ENCODE measurements around the gene HJURP.

Gene HJURP

DNA sequence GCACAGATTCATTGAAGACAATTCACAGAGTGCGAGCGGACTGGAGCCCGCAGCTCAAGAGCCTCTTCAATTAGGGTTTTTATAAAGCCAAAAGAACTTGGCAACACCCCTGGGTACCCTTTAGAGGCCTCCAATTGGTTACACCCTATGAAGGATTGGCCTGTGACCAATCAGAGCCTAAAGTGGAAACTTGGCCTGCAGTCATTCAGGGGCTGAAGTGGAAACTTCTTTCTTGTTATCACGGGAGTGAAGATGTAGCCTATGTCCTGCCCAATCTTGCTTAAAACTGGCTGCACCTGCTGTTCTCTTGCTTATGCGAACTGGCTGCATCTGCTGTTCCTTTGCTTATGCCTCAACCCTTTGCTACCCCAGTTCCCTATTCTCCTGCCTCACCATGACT lies 1.8 kb upstream of the HJURP start:
- Mint-ChIP-seq H3K9me3 (no peaks in the 10 kb centered on the region), H3K27ac (no peak overlapping the region), H3K36me3 (ENCODE audit: low read depth) (peaks cover 29% of the 10 kb centered on the region), H3K27me3 (peaks cover 3% of the 10 kb centered on the region), H3K4me1 (ENCODE audit: low read depth) (peaks cover 36% of the 10 kb centered on the region), H3K4me3 (no peak overlapping the region)

DNA sequence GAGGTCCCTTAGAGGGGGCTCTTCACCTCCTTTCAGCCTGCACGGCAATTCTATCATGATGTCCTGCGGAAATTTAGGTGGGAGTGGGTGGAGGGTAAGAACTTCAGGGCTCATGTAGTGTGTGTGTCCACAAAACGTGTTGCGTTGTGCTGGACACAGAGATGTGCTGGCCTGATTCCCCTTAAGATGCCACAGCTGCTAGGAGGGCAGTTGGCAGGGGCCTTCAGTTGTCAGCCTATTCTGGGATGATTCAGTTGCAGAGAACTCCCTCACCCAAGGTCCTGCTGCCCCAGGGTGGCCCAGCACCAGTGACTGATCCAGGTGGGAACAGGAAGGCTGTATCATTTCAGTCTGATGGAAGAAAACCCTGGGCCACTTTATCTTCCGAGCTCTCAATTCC lies 1.0 kb upstream of the HJURP start:
- H3K27ac Mint-ChIP-seq: no peak overlapping the region
- H3K4me1 Mint-ChIP-seq (ENCODE audit: low read depth): peaks cover 36% of the 10 kb centered on the region
- peak overlapping the region; percentile 98 for H3K4me3 Mint-ChIP-seq
- peaks cover 37% of the 10 kb centered on the region for H3K36me3 Mint-ChIP-seq (ENCODE audit: low read depth)
- no peaks in the 10 kb centered on the region for H3K9me3 Mint-ChIP-seq
- peaks cover 3% of the 10 kb centered on the region for H3K27me3 Mint-ChIP-seq

- H3K9me3 Mint-ChIP-seq: no peaks in the 10 kb centered on the region
- peaks cover 36% of the 10 kb centered on the region for H3K4me1 Mint-ChIP-seq (ENCODE audit: low read depth)
- peaks cover 49% of the 10 kb centered on the region for H3K36me3 Mint-ChIP-seq (ENCODE audit: low read depth)
- H3K4me3 Mint-ChIP-seq: peak overlapping the region; percentile 98
- H3K27me3 Mint-ChIP-seq: peaks cover 3% of the 10 kb centered on the region
- peak overlapping the region; percentile 98 for H3K27ac Mint-ChIP-seq
Observed at GRCh38 chr2:233853883-233854240, 473 bp downstream of the HJURP start.

DNA sequence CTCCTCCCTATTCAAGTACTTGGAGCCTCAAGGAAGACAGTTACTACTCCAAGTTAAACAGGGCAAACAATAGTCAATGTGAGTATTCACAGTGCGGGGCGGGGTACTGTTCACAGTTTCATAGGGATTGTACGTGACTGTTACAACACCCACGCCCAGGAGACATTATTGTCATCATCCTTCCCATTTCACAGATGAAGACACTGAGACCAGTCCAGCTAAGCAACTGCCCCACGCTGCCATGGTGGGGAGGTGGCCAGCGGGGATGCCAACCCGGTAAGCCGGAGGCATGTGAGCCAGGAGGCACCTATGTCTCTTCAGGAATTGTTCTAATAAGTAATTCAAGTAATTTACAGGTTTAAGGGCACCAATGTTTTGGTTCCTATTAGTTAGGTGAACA lies 982 bp downstream of the HJURP start:
- H3K36me3 Mint-ChIP-seq (ENCODE audit: low read depth): peaks cover 55% of the 10 kb centered on the region
- H3K4me1 Mint-ChIP-seq (ENCODE audit: low read depth): peaks cover 36% of the 10 kb centered on the region
- no peaks in the 10 kb centered on the region for H3K9me3 Mint-ChIP-seq
- H3K4me3 Mint-ChIP-seq: peak overlapping the region; percentile 98
- peak overlapping the region; percentile 71 for H3K27ac Mint-ChIP-seq
- peaks cover 3% of the 10 kb centered on the region for H3K27me3 Mint-ChIP-seq

DNA sequence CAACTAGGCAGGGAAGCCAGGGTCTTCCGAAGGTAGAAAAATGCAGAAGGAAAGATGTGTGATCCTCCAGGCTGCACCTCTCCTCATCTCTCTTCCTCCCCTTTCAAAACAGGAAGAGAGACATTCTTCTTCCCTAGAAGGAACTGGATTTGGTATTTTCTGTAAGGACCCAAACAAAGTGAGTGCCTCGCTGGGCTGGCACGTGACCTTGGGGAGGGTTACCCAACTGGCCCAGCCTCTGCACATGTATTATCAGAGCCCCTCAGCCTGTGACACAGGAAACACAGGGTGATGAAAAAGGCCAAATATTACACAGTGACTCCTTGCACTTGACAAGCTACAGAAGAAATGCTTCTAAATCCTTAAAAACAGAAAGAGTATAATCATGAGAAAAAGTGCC lies 2.3 kb downstream of the HJURP start:
- Mint-ChIP-seq H3K27ac (peak overlapping the region; percentile 67), H3K27me3 (peaks cover 3% of the 10 kb centered on the region), H3K4me1 (ENCODE audit: low read depth) (peaks cover 30% of the 10 kb centered on the region)

GRCh38 chr2:233851169-233851568 lies 3.2 kb downstream of the HJURP start:
- Mint-ChIP-seq H3K4me3 (no peak overlapping the region), H3K36me3 (ENCODE audit: low read depth) (peaks cover 76% of the 10 kb centered on the region), H3K9me3 (no peaks in the 10 kb centered on the region), H3K27me3 (peaks cover 3% of the 10 kb centered on the region), H3K27ac (no peak overlapping the region), H3K4me1 (ENCODE audit: low read depth) (peaks cover 30% of the 10 kb centered on the region)

More for the DNA sequence above, 2.3 kb downstream of the HJURP start:
- Mint-ChIP-seq H3K36me3 (ENCODE audit: low read depth) (peaks cover 68% of the 10 kb centered on the region), H3K4me3 (peak overlapping the region; percentile 98), H3K9me3 (no peaks in the 10 kb centered on the region)

GRCh38 chr2:233850745-233851144 lies 3.6 kb downstream of the HJURP start:
- Mint-ChIP-seq H3K4me1 (ENCODE audit: low read depth) (peaks cover 31% of the 10 kb centered on the region), H3K27ac (no peak overlapping the region), H3K4me3 (no peak overlapping the region), H3K9me3 (no peaks in the 10 kb centered on the region), H3K36me3 (ENCODE audit: low read depth) (peaks cover 79% of the 10 kb centered on the region), H3K27me3 (peaks cover 3% of the 10 kb centered on the region)

DNA sequence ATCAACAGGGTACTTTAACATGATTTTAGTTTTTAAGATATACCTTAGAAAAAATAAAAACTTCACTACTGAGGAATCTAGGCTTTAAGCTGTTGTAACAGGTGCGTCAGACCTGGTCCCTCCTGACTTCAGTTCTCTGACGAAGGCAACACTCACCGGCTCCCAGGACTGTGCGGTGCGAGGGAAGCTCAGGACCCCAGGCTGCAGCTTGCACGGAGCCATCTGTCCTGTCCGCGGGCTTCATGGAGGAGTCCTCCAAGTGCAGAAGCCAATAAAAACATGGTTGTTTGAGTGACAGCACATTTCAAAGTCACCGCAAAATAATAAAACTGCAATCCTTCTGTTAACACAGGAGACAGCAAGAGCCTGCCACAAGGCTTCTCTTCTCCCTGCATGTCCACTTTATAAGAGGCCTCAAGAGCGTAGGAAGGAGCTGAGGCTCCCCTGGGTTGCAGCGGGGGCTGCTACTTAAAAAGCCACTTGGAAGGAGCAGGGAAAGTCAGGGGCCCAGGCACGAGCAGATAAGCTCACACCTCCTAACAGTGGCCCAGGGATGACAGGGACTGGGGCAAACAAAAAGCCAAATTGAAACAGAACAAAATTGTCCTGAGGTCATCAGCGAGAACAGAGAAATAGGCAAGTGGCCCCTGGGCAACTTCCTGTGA lies 4.6 kb downstream of the HJURP start:
- H3K27me3 Mint-ChIP-seq: peaks cover 3% of the 10 kb centered on the region
- H3K27ac Mint-ChIP-seq: no peak overlapping the region
- no peaks in the 10 kb centered on the region for H3K9me3 Mint-ChIP-seq
- peaks cover 22% of the 10 kb centered on the region for H3K4me1 Mint-ChIP-seq (ENCODE audit: low read depth)
- peaks cover 87% of the 10 kb centered on the region for H3K36me3 Mint-ChIP-seq (ENCODE audit: low read depth)
- no peak overlapping the region for H3K4me3 Mint-ChIP-seq

GRCh38 chr2:233848276-233848675 lies 6.1 kb downstream of the HJURP start:
- Mint-ChIP-seq H3K4me1 (ENCODE audit: low read depth) (peaks cover 20% of the 10 kb centered on the region), H3K36me3 (ENCODE audit: low read depth) (peaks cover 93% of the 10 kb centered on the region), H3K4me3 (no peak overlapping the region), H3K27me3 (peaks cover 3% of the 10 kb centered on the region), H3K27ac (no peak overlapping the region), H3K9me3 (no peaks in the 10 kb centered on the region)

GRCh38 chr2:233847248-233847898 lies 7.0 kb downstream of the HJURP start:
- H3K4me1 Mint-ChIP-seq (ENCODE audit: low read depth): peaks cover 12% of the 10 kb centered on the region
- peaks cover 93% of the 10 kb centered on the region for H3K36me3 Mint-ChIP-seq (ENCODE audit: low read depth)
- H3K27me3 Mint-ChIP-seq: peaks cover under 1% of the 10 kb centered on the region
- H3K9me3 Mint-ChIP-seq: no peaks in the 10 kb centered on the region
- no peak overlapping the region for H3K27ac Mint-ChIP-seq
- H3K4me3 Mint-ChIP-seq: no peak overlapping the region

- H3K27ac Mint-ChIP-seq: no peak overlapping the region
Observed at GRCh38 chr2:233846387-233847247, 7.7 kb downstream of the HJURP start.

DNA sequence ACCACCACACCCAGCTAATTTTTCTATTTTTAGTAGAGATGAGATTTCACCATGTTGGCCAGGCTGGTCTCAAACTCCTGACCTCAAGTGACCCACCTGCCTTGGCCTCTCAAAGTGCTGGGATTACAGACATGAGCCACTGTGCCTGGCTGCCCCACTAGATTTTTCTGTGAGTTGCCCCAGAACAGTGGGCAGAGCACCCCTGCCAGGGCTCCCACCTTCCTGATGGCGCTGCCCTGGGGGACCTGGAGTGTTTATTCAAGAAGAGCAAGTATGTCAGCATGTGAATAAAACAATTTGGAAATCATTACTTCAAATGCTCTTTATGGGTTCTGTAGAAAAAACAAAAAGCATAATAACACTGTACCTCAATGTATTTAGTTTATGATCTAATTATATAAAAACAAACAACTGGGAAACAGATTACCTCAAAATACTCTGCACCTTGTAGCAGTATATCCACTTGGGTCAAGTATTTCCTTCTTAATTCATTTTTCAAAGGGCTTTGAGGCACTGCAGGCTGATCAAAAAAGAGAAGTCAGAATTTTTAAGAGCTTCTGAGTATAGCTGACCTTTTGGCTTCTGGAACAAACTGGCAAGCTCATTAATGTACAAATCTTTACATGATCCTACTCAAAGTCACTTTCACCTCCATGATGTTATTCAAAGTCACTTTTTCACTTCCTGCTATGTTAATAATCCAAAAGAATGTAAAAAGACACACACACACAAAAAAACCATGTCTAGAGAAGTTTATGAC lies 8.9 kb downstream of the HJURP start:
- Mint-ChIP-seq H3K27ac (no peak overlapping the region), H3K4me1 (ENCODE audit: low read depth) (peaks cover 3% of the 10 kb centered on the region), H3K27me3 (no peaks in the 10 kb centered on the region), H3K9me3 (no peaks in the 10 kb centered on the region), H3K36me3 (ENCODE audit: low read depth) (peaks cover 92% of the 10 kb centered on the region), H3K4me3 (no peak overlapping the region)

More at GRCh38 chr2:233846387-233847247, 7.7 kb downstream of the HJURP start:
- peaks cover 4% of the 10 kb centered on the region for H3K4me1 Mint-ChIP-seq (ENCODE audit: low read depth)
- H3K4me3 Mint-ChIP-seq: no peak overlapping the region
- H3K9me3 Mint-ChIP-seq: no peaks in the 10 kb centered on the region
- peaks cover 92% of the 10 kb centered on the region for H3K36me3 Mint-ChIP-seq (ENCODE audit: low read depth)
- no peaks in the 10 kb centered on the region for H3K27me3 Mint-ChIP-seq

DNA sequence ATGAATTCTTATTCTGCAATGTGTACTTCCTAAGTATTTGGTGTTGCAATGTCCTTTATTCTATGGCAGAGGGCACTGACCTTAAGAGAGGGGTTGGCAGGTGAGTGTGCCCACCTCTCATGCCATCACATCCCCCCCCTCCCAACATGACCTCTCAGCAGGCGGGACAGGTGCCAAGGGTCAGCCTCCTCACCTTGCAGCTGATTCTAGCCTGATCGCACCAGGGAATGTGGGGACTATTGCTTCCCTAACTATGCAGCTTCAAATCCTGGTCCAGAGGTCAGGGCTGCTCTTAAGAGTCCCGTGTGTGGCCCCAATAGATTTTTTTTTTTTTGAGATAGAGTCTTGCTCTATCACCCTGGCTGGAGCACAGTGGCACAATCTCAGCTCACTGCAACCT lies 9.5 kb downstream of the HJURP start:
- Mint-ChIP-seq H3K36me3 (ENCODE audit: low read depth) (peaks cover 94% of the 10 kb centered on the region), H3K4me1 (ENCODE audit: low read depth) (peaks cover 3% of the 10 kb centered on the region), H3K27ac (no peak overlapping the region), H3K9me3 (no peaks in the 10 kb centered on the region), H3K27me3 (no peaks in the 10 kb centered on the region), H3K4me3 (no peak overlapping the region)

- Mint-ChIP-seq H3K9me3 (no peaks in the 10 kb centered on the region), H3K4me1 (ENCODE audit: low read depth) (peaks cover 3% of the 10 kb centered on the region), H3K4me3 (no peak overlapping the region), H3K27me3 (no peaks in the 10 kb centered on the region), H3K27ac (no peak overlapping the region), H3K36me3 (ENCODE audit: low read depth) (peaks cover 95% of the 10 kb centered on the region)
Observed at GRCh38 chr2:233844064-233844807, 10.1 kb downstream of the HJURP start.
